ENCODE results near the gene AGK. TPM values are rescaled to one million over a fixed set of nuclear protein-coding genes. Genes with fewer than 3 reads are reported as not detected.
"Not testable (repeated sequence)": the region's sequence is repeated elsewhere in the genome, so short reads cannot be mapped to it uniquely, and the experiment has no call there.

AGK gene
- polyA plus RNA-seq, 3 donors from 2014 or later: 104 to 125 (median 108) TPM

DNA sequence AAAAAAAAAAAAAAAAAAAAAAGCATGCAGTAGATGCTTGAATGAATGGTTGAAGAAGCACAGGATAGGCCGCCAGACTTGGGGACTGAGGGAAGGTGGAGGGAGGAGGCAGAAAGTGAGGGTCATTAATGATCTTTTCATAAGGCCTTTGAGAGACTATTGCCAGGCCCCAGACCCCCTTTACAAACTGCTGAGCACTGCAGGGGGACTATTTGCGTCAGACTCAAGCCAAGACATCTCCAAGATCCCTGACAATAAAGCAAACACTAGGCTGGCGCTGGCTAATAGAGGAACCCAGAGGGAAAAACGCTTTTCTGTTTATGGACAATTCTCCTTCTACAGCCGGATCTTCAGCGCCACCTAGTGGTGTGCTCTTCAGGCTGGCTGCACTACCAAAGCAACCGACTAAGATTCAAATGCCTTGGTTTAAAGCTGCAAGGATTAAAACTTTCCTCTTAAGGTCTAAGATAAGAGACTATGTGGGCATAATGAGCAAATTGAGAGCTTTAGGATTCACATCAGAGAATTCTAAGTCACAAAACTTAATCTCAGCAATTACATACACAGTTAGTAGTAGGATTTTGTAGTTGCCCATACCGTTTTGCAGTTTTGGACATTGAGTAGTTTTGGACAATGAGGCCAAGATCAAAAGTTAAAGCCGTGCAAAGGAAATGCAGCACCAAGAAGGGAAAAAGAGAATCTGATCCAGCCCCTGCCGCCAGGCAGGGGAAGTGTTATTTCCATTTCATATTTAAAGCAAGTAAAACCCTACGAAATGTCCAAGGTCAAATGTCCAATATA lies 17.9 kb upstream of the AGK start:
- peak; percentile 42 to 51 (median 49) for DNase-seq

DNA sequence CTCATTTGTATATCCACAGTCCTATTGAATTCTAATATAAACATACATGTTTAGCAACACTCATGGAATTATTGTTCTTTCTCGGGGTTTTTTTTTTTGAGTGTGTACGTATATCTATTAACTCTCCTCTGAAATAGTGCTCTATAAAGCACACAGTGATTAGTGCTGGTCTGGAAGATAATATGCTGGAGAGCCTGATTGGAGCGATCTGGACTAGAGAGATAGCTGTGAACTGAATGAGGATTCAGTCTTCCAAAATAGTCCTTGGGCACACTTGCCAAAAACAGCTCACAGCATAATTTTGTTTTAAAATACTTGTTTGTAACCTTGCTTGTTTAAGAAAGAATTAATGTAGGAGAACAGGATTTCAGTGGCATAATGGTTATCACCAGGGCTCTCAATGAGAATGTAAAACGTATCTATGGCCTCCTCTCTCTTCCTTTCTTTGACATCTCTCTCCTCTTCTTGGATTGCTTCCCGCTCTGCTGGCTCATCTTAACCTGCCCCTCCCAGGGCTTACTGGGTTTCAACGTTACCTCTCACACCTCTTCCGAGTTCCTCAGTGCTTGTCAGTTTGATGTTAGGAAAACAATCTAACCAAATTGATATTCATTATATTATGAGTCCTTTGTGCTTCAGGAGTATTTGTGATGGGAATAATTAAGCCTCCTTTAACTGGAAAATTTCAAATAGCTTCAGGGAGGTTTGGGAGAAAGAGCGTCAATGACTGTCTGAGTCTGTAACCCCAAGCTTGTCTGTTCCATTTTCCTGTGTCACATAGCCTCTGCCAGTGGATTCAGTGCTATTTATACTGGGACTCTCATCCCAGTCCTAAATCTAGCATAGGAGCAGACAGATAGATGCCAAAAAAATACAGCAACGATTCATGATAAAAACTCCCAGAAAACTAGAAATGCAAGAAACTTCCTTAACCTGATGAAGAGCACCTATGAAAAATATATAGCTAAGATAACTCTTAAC lies 16.2 kb upstream of the AGK start:
- Mint-ChIP-seq H3K9me3 (no peaks in the 10 kb centered on the region), H3K4me3 (no peak overlapping the region), H3K36me3 (no peaks in the 10 kb centered on the region), H3K27ac (peak overlapping the region in 1 of 6 donors; percentile 18), H3K4me1 (peaks cover 0 to 7% of the 10 kb centered on the region in 2 donors), H3K27me3 (ENCODE audit: low read depth in 3 of 3) (peaks cover 0 to 6% (median 2%) of the 10 kb centered on the region in 3 donors)
- DNase-seq: no peak

More for the DNA sequence above, 17.9 kb upstream of the AGK start:
- no peak overlapping the region for H3K27ac Mint-ChIP-seq
- peaks cover 0 to 2% (median 0%) of the 10 kb centered on the region in 3 donors for H3K27me3 Mint-ChIP-seq (ENCODE audit: low read depth in 3 of 3)
- no peaks in the 10 kb centered on the region for H3K9me3 Mint-ChIP-seq
- no peaks in the 10 kb centered on the region for H3K36me3 Mint-ChIP-seq
- no peak overlapping the region for H3K4me3 Mint-ChIP-seq
- H3K4me1 Mint-ChIP-seq: peaks cover 0 to 7% of the 10 kb centered on the region in 2 donors

DNA sequence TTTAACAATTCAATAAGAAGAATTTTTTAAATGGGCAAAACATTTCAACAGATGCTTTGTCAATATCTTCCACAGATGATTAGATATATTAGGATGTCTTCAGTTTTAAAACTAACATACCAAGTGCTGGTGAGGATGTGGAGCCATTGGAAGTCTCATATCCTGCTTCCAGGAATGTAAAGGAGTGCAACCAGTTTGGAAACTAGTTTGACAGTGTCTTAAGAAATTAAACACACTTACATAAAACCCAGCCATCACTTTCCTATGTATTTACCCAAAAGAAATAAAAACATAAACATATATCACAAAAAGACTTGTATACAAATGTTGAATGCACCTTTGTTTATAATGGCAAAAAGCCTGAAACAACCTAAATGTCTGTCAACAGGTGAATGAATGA lies 13.3 kb upstream of the AGK start:
- H3K36me3 Mint-ChIP-seq: no peaks in the 10 kb centered on the region
- no peak overlapping the region for H3K27ac Mint-ChIP-seq

DNA sequence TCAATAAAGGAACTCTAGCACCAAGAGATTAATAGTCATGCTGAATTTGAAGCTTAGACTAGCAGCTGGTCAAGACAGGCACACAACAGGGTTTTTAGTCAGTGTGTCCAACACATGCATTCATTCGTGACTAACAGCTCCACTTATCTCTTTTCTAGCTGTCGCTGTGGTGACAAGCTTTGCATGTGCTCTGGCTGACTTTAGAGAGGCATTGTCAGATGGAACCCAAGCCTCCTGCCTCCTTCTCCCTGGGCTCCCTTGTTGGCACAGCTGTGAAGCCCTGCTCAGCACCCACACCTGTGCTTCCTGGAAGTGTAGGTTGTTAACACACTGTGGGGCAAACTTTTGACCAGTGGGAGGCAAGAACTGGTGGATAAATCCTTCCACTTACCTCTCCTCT lies 9.8 kb upstream of the AGK start:
- no peak overlapping the region for H3K4me3 Mint-ChIP-seq
- no peak overlapping the region for H3K27ac Mint-ChIP-seq
- H3K36me3 Mint-ChIP-seq: no peaks in the 10 kb centered on the region
- H3K9me3 Mint-ChIP-seq: no peaks in the 10 kb centered on the region
- DNase-seq: no peak
- no peaks in the 10 kb centered on the region for H3K4me1 Mint-ChIP-seq
- H3K27me3 Mint-ChIP-seq (ENCODE audit: low read depth in 3 of 3): peaks cover 0 to 6% (median 0%) of the 10 kb centered on the region in 3 donors

More for the DNA sequence above, 13.3 kb upstream of the AGK start:
- Mint-ChIP-seq H3K4me3 (no peak overlapping the region), H3K27me3 (ENCODE audit: low read depth in 3 of 3) (peaks cover 0 to 6% (median 0%) of the 10 kb centered on the region in 3 donors), H3K9me3 (no peaks in the 10 kb centered on the region), H3K4me1 (peaks cover 0 to 7% of the 10 kb centered on the region in 2 donors)
- DNase-seq: no peak

DNA sequence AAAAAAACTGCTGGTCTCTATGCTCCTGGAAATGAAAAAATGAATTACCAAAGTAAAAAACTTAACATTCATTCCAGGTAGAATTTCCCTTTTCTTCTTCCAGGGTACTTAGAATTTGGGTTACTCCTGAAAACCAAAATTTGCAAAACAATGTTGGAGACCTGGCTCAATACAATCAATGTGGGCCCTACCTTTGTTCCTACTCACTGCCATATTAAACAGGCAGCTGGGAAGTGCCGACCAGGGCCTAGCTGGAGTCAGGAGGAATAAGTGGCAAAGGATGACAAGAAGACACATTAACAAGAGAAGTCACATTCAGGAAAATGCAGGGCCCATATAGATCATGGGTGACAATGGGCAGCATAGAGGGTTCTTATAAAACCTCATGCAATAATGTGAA lies 6.4 kb upstream of the AGK start:
- no peak overlapping the region for H3K27ac Mint-ChIP-seq
- no peaks in the 10 kb centered on the region for H3K27me3 Mint-ChIP-seq (ENCODE audit: low read depth in 3 of 3)
- H3K9me3 Mint-ChIP-seq: no peaks in the 10 kb centered on the region
- H3K36me3 Mint-ChIP-seq: no peaks in the 10 kb centered on the region
- no peak for DNase-seq
- no peak overlapping the region for H3K4me3 Mint-ChIP-seq
- H3K4me1 Mint-ChIP-seq: no peaks in the 10 kb centered on the region

DNA sequence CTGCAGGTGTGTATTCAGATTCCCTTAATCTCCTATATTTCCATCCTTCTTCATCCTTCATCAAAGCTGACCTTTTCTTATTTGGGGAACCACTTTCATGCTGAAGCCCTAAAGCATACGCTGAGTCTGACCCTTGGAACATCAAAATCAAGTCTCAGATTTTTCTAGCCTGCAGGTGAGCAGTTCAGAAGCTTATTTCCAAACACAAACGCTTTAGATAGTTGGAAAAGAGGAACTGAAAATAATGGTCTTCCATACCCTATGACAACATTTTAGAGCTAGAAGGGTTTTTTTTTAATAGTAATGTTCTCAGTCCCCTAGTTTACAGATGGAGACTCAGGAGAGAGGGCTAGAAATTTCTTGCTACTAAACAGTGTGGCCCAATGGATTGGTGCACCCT lies 1.6 kb upstream of the AGK start:
- Mint-ChIP-seq H3K36me3 (peaks cover 0 to 18% (median 0%) of the 10 kb centered on the region in 3 donors), H3K4me1 (peaks cover 29 to 37% of the 10 kb centered on the region in 2 donors), H3K27me3 (ENCODE audit: low read depth in 3 of 3) (peaks cover 2% of the 10 kb centered on the region in 3 donors), H3K9me3 (no peaks in the 10 kb centered on the region), H3K27ac (peak overlapping the region in 2 of 6 donors; percentile 10 to 21), H3K4me3 (peak overlapping the region in 4 of 5 donors; percentile 43 to 93 (median 91))
- DNase-seq: no peak

DNA sequence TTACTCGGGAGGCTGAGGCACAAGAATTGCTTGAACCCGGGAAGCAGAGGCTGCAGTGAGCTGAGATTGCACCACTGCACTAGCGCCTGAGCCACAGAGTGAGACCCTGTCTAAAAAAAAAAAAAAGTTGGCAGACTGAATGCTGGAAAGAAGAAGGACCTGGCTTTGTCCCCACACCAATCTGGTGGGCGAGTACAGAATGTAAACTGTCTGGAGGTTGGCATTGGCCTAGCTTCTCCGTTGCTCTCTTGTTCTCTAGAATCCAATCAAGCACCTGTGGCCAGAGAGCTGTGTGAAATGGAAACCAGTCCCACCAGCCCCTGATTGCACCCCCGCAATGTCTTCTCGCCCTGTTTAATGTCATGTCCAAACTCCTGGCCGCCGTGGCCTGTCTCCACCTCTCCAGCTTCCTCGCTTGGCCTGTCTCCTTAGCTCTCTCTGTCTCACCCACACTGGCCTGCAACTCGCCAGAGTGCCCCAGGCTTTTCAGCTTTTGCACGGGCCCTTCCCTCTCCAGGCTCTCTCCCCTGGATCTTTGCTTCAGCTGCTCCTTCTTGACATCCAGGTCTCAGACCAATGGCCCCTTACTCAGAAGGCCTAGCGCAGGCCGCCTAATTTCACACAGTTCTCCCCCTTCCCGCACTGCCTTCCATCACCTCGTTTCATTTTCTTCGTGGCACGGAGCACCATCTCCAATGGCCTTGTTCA lies 670 bp upstream of the AGK start:
- peak in 1 of 3 donors; percentile 6 for DNase-seq
- peak overlapping the region; percentile 80 to 93 (median 86) for H3K27ac Mint-ChIP-seq
- peak overlapping the region; percentile 88 to 93 (median 91) for H3K4me3 Mint-ChIP-seq
- peaks cover 0 to 1% (median 0%) of the 10 kb centered on the region in 6 donors for H3K9me3 Mint-ChIP-seq
- peaks cover 0 to 25% (median 4%) of the 10 kb centered on the region in 3 donors for H3K36me3 Mint-ChIP-seq
- H3K4me1 Mint-ChIP-seq: peaks cover 34 to 46% of the 10 kb centered on the region in 2 donors
- peaks cover 2% of the 10 kb centered on the region in 3 donors for H3K27me3 Mint-ChIP-seq (ENCODE audit: low read depth in 3 of 3)

DNA sequence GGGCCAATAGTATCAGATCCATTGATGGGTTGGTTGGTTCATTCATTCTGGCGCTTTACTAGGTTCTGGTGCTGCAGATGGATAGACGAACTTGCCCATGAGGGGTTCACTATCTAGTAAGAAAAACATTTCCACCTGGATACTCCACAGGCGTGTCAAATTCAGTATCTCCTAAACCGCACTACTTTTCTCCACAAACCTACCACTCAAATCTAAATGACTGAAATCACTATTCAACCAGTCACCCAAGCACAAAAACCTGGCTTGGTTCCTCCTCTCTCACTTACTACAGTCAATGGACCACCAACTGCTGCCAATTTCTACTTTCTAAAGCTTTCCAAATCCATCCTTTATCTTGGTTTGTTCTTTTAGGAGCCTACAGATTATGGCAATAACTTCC lies 572 bp downstream of the AGK start:
- Mint-ChIP-seq H3K4me3 (peak overlapping the region; percentile 88 to 93 (median 91)), H3K27me3 (ENCODE audit: low read depth in 3 of 3) (peaks cover 2% of the 10 kb centered on the region in 3 donors), H3K9me3 (peaks cover 0 to 1% (median 0%) of the 10 kb centered on the region in 6 donors), H3K27ac (peak overlapping the region; percentile 67 to 92 (median 84)), H3K36me3 (peaks cover 0 to 35% (median 11%) of the 10 kb centered on the region in 3 donors), H3K4me1 (peaks cover 42 to 59% of the 10 kb centered on the region in 2 donors)
- no peak for DNase-seq

DNA sequence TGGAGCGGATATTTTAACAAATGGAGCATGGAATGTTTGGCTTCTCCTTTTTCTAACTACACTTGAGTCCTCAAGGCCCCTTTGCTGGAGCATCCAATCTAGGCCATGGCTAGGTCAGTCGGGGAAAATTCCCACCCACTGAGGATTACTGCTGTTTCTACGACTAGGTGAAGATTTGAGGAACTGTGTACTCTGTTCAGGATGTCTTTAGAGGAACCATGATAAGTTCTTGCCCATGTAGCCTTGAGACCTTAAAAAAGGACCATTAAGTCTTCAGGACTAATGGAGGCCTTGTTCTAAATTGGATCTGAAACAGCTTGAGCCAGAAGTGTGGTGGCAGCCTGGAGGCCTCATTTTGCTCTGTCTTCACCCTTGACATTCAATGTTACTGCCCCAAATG lies 6.2 kb downstream of the AGK start:
- H3K4me3 Mint-ChIP-seq: peak overlapping the region; percentile 69 to 81 (median 78)
- peaks cover 74 to 94% of the 10 kb centered on the region in 2 donors for H3K4me1 Mint-ChIP-seq
- peaks cover 9 to 49% (median 40%) of the 10 kb centered on the region in 3 donors for H3K36me3 Mint-ChIP-seq
- DNase-seq: no peak
- peaks cover 6 to 8% (median 6%) of the 10 kb centered on the region in 3 donors for H3K27me3 Mint-ChIP-seq (ENCODE audit: low read depth in 3 of 3)
- H3K9me3 Mint-ChIP-seq: peaks cover 0 to 7% (median under 1%) of the 10 kb centered on the region in 6 donors
- H3K27ac Mint-ChIP-seq: peak overlapping the region; percentile 88 to 97 (median 92)

DNA sequence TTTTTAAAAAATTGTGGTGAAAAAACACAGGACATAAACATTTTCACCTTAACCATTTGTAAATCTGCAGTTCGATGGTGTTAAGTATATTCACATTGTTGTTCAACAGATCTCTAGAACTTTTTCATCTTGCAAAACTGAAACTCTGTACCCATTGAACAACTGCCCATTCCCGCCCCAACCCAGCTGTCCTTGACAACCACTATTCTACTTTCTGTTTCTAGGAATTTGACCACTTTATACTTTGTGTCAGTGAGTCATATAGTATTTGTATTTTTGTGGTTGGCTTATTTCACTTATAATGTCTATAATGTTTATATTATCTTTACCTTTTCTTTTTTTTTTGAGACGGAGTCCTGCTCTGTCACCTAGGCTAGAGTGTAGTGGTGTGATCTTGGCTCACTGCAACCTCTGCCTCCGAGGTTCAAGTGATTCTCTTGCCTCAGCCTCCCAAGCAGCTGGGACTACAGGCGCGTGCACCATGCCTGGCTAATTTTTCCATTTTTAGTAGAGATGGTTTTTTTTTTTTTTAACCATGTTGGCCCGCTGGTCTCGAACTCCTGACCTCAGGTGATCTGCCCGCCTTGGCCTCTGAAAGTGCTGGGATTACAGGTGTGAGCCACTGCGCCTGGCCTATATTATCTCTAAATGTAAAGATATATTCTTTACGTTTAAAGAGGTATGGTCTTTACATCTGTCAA lies 6.8 kb downstream of the AGK start:
- peaks cover 9 to 46% (median 41%) of the 10 kb centered on the region in 3 donors for H3K36me3 Mint-ChIP-seq
- DNase-seq: peak; percentile 67 to 77 (median 68)
- not testable (repeated sequence) for H3K27me3 Mint-ChIP-seq (ENCODE audit: low read depth in 3 of 3); H3K9me3 Mint-ChIP-seq
- peak overlapping the region; percentile 88 to 97 (median 92) for H3K27ac Mint-ChIP-seq
- peak overlapping the region; percentile 69 to 81 (median 78) for H3K4me3 Mint-ChIP-seq
- peaks cover 71 to 94% of the 10 kb centered on the region in 2 donors for H3K4me1 Mint-ChIP-seq

DNA sequence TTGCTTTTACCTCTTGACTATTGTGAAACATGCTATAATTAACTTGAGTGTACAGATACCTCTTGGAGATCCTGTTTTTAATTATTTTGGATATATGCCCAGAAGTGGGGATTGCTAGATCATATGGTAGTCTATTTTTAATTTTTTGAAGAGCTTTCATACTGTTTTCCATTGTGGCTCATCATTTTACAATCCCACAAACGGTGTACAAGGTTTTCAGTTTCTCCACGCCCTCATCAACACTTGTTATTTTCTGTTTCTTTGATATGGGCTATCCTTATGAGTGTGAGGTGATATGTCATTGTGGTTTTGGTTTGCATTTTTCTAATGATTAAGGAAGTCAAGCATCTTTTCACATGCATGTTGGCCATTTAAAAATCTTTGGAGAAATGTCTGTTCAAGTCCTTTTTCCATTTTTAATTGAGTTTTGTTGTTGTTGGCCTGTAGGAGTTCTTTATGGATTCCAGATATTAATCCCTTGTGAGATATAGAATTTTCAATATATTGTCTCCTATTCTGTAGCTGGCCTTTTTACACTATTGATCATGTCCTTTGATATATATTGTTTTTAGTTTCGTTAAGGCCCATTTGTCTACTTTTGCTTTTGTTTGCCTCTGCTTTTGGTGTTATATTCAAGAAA lies 7.5 kb downstream of the AGK start:
- H3K4me3 Mint-ChIP-seq: peak overlapping the region; percentile 69 to 81 (median 78)
- H3K4me1 Mint-ChIP-seq: peaks cover 69 to 94% of the 10 kb centered on the region in 2 donors
- H3K27me3 Mint-ChIP-seq (ENCODE audit: low read depth in 3 of 3): peaks cover 6 to 8% (median 6%) of the 10 kb centered on the region in 3 donors
- peaks cover 0 to 7% (median under 1%) of the 10 kb centered on the region in 6 donors for H3K9me3 Mint-ChIP-seq
- H3K27ac Mint-ChIP-seq: peak overlapping the region; percentile 88 to 97 (median 92)
- peak; percentile 68 to 78 (median 73) for DNase-seq
- H3K36me3 Mint-ChIP-seq: peaks cover 16 to 48% (median 45%) of the 10 kb centered on the region in 3 donors

DNA sequence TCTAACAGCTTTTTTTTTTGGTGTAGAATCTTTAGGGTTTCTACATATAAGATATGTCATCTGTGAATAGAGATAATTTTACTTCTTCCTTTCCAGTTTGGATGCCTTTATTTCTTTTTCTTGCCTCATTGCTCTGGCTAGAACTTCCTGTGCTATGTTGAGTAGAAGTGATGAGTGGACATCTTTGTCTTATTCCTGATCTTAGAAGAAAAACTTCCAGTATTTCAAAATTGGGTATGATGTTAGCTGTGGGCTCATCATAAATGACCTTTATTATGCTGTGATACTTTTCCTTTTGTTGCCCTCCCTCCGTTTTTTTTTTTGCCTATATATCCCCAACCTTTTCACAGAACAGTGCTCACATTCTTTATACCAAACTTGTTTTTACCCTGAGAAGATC lies 8.8 kb downstream of the AGK start:
- H3K27me3 Mint-ChIP-seq (ENCODE audit: low read depth in 3 of 3): peaks cover 6 to 8% (median 6%) of the 10 kb centered on the region in 3 donors
- H3K36me3 Mint-ChIP-seq: peaks cover 22 to 58% (median 49%) of the 10 kb centered on the region in 3 donors
- H3K9me3 Mint-ChIP-seq: peaks cover 0 to 7% (median under 1%) of the 10 kb centered on the region in 6 donors
- peaks cover 79 to 97% of the 10 kb centered on the region in 2 donors for H3K4me1 Mint-ChIP-seq
- H3K27ac Mint-ChIP-seq: peak overlapping the region; percentile 55 to 93 (median 90)
- peak overlapping the region; percentile 2 to 71 (median 34) for H3K4me3 Mint-ChIP-seq
- no peak for DNase-seq
